Activated CD8-positive, alpha-beta T cell treated with anti-CD3 and anti-CD28 coated beads for 36 hours (primary cell): Measurements from ENCODE around the gene KLHL8. TPM values are rescaled to one million over a fixed set of nuclear protein-coding genes. Genes with fewer than 3 reads are reported as not detected.

ENCODE experiments used
- ATAC-seq: fragments of 200-7000 bp; cut with Tn5 transposase; one replicate; pipeline ENCODE4 v1.10.0; 2021; ENCODE audit warnings: mild to moderate bottlenecking, moderate library complexity
- CTCF ChIA-PET: fragments of 350-600 bp; sonication (Branson Sonifier 250); formaldehyde crosslinking; loops from one replicate; lab custom pipeline; 2021; ENCODE audit warnings: antibody characterized with exemption; lab: Charles Lee
- POLR2A ChIA-PET: fragments of 350-600 bp; sonication (Branson Sonifier 250); formaldehyde crosslinking; loops from one replicate; lab custom pipeline; 2021; ENCODE audit warnings: antibody characterized with exemption; lab: Charles Lee
- DNase-seq: peaks from one replicate; pipeline ENCODE4 v3.0.0-alpha.2; 2020
- H3K27ac Mint-ChIP-seq: one replicate; pipeline ENCODE4 v1.8.0; 2021; ENCODE audit warnings: mild to moderate bottlenecking, mixed read lengths
- H3K27me3 Mint-ChIP-seq: one replicate; pipeline ENCODE4 v1.8.0; 2021; ENCODE audit warnings: mixed read lengths
- H3K36me3 Mint-ChIP-seq: one replicate; pipeline ENCODE4 v1.8.0; 2021; ENCODE audit warnings: low read depth, mixed read lengths
- H3K4me1 Mint-ChIP-seq: one replicate; pipeline ENCODE4 v1.8.0; 2021; ENCODE audit warnings: low read depth, mixed read lengths
- H3K4me3 Mint-ChIP-seq: one replicate; pipeline ENCODE4 v1.8.0; 2021; ENCODE audit warnings: mild to moderate bottlenecking, moderate library complexity, mixed read lengths
- H3K9me3 Mint-ChIP-seq: one replicate; pipeline ENCODE4 v1.8.0; 2021; ENCODE audit warnings: mixed read lengths
- intact Hi-C: fragments of 100-400 bp; cut with micrococcal nuclease; formaldehyde crosslinking; loops from one replicate; pipeline ENCODE4 v1.10.0; 2022
- total RNA-seq, 2 experiments: library from RNA; stranded (reverse); gene quantifications; one replicate each; pipeline ENCODE4 v1.2.3, GENCODE V29; 2021
- TF ChIP-seq, protein P1 (sequence below): fragments of 200-600 bp; IDR thresholded peaks from one replicate; pipeline ENCODE4 v1.8.0; 2022; ENCODE audit warnings: antibody characterized with exemption, mild to moderate bottlenecking

Gene KLHL8
- 10 to 100 TPM; 12.0 to 12.5 TPM for total RNA-seq

DNA sequence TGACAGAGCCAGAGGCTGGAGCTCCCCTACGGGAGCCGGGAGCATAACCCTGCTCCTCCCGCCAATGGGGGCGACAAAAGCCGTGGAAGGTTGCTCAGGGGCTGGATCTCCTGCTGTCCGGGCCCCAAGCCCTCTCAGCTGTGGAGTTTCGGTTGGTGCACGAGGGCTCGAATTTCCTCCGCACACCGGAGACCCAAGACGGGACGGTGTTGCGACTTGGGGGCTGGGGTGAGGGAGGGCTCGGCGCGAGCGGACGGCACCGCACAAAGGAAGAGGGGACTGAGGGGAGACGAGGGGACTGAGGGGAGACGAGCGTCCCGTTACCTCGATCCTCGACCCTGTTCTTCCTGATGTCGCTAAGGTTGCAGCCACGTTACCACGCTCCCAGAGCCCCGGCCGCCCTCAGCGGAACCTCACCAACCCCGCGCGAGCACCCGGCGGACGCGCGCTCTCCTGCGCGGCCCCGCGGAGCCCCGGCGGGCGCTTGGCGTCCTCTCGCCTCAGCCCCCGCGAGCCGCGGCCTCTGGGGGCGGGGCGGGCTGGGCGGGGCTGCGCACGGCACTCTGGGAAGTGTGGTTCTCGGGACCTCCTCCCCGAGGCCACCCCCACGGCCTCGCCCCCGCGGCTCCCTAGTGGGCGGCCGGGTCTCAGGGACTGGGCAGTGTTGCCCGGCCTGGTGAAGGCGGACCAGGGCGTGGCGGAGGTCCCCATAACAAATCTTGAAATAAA lies at the start of gene KLHL8:
Gene KLHL8 (minus strand): TSS at position 525 of the 729 bp plus-strand sequence. CDS start 25,079 bp downstream, outside the sequence.
- POLR2A ChIA-PET = interaction anchor here (0.7 to 2.3 kb wide), 6 partner anchors 10 to 213 kb away, joined by 3 to 9 read pairs (median 3); no protein-coding TSS in a partner anchor
- peak within 1 kb of the TSS; percentile 91 for H3K4me3 Mint-ChIP-seq
- intact Hi-C loops = no loop called here
- H3K27me3 Mint-ChIP-seq = no peaks in the 10 kb centered on the region
- H3K27ac Mint-ChIP-seq = peak within 1 kb of the TSS; percentile 92
- DNase-seq (peak; percentile 87), ATAC-seq (peak; percentile 93)
- H3K36me3 Mint-ChIP-seq = peaks cover 3% of the 10 kb centered on the region
- peaks cover 17% of the 10 kb centered on the region for H3K4me1 Mint-ChIP-seq
- H3K9me3 Mint-ChIP-seq = no peaks in the 10 kb centered on the region
- TF ChIP-seq, protein P1, sequence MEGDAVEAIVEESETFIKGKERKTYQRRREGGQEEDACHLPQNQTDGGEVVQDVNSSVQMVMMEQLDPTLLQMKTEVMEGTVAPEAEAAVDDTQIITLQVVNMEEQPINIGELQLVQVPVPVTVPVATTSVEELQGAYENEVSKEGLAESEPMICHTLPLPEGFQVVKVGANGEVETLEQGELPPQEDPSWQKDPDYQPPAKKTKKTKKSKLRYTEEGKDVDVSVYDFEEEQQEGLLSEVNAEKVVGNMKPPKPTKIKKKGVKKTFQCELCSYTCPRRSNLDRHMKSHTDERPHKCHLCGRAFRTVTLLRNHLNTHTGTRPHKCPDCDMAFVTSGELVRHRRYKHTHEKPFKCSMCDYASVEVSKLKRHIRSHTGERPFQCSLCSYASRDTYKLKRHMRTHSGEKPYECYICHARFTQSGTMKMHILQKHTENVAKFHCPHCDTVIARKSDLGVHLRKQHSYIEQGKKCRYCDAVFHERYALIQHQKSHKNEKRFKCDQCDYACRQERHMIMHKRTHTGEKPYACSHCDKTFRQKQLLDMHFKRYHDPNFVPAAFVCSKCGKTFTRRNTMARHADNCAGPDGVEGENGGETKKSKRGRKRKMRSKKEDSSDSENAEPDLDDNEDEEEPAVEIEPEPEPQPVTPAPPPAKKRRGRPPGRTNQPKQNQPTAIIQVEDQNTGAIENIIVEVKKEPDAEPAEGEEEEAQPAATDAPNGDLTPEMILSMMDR = no peak
- CTCF ChIA-PET = interaction anchor here (0.8 to 3.6 kb wide), 9 partner anchors 9 to 298 kb away, joined by 3 to 17 read pairs (median 3); partner anchors contain the start of gene AFF1

DNA sequence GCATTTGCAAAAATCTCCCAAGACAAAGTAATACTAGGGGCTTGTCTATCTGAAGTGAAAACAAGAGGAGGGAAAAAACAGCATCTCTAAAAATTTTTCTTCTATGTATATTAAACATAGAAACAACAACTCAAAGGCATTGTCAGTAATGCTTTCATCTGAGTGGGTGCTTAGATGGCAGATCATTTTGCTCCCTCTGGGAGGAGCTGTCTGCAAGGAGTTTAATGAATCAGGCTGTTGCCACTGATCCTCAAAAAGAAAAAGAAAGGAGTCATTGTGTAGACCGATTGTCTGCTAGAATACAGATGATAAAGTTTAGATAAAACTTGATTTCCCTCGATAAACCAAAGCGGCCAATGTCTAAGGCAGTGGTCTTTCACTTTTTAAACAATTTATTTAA lies 49.7 kb upstream of the KLHL8 start:
- Mint-ChIP-seq H3K4me3 (no peak overlapping the region), H3K27me3 (no peaks in the 10 kb centered on the region), H3K27ac (no peak overlapping the region), H3K4me1 (no peaks in the 10 kb centered on the region), H3K9me3 (no peaks in the 10 kb centered on the region), H3K36me3 (no peaks in the 10 kb centered on the region)
- ATAC-seq (no peak), DNase-seq (no peak)
- intact Hi-C loops = no loop called here
- TF ChIP-seq, protein P1 = no peak
- ChIA-PET CTCF (no interaction called here), POLR2A (no interaction called here)

DNA sequence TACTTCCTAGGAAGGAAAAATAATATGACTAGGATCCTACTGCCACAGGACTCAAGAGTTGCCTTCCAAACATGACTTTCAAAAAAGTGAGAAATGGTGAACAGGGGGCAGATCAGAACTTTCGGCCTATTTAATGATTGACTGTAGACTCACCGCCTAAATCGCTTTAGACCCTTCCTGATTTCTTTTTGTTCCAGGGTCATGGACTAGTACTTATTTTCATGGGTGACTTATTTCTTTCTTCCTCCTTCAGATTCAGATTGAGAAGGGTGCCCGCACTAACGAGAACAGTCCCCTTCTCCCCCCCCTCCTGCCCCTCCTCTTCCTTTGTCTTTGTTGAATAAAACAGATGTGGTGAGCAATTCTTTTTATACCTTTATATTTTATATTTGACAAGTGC lies 48.0 kb upstream of the KLHL8 start:
- CTCF ChIA-PET = no interaction called here
- POLR2A ChIA-PET = no interaction called here
- intact Hi-C loops = no loop called here
- Mint-ChIP-seq H3K9me3 (no peaks in the 10 kb centered on the region), H3K36me3 (no peaks in the 10 kb centered on the region), H3K27ac (no peak overlapping the region), H3K4me1 (no peaks in the 10 kb centered on the region), H3K27me3 (no peaks in the 10 kb centered on the region), H3K4me3 (no peak overlapping the region)
- no peak for ATAC-seq
- no peak for DNase-seq
- TF ChIP-seq, protein P1 = no peak

DNA sequence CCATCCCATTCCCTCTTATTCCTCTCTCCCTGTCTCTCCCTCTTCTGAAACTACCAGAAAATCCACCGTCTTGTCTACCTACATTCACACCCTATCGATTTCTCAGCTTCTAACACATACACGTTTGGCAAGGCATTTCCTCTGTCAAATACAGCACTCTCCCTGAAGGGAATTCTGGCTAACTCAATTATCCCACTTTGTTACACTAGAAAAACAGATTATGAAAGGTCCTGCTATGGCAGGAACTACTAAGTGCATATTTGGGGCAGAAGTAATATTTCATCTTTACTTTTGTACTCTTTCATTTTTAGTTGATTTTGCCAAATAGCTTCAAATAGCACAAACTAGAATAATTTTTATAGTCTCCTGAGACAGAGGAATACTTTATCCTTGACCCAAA lies 46.6 kb upstream of the KLHL8 start:
- ChIA-PET POLR2A (no interaction called here), CTCF (no interaction called here)

More for the DNA sequence above, 46.6 kb upstream of the KLHL8 start:
- Mint-ChIP-seq H3K36me3 (no peaks in the 10 kb centered on the region), H3K9me3 (peaks cover 3% of the 10 kb centered on the region), H3K27ac (no peak overlapping the region), H3K4me3 (no peak overlapping the region), H3K4me1 (no peaks in the 10 kb centered on the region), H3K27me3 (peaks cover 3% of the 10 kb centered on the region)
- DNase-seq (no peak), ATAC-seq (no peak)
- intact Hi-C loops = no loop called here
- TF ChIP-seq, protein P1 = no peak
